Measurements from ENCODE around the gene HDAC4.

GRCh38 chr2:239234191-239235175, 166.3 kb downstream of the HDAC4 start:
- TF ChIP-seq CTCF (IDR thresholded peaks at IDR 0.05; ENCODE audit: insufficient read depth, low read length, poor library complexity, severe bottlenecking) (no peak), EZH2phosphoT487 (conservative IDR thresholded peaks at IDR 0.05; ENCODE audit: low read length) (no peak)
